HG03097 (cell line): ENCODE results near the gene XPR1.
A peak's percentile ranks its signal among the peaks of the same experiment; 100 is the strongest.
"Not testable (repeated sequence)": the region's sequence is repeated elsewhere in the genome, so short reads cannot be mapped to it uniquely, and the experiment has no call there.

ENCODE experiments used
- ATAC-seq: cut with Tn5 transposase; IDR thresholded peaks from one replicate; pipeline ENCODE4 v1.9.1; 2021; ENCODE audit not compliant: unreplicated experiment, low FRiP score

The XPR1 gene

GRCh38 chr1:180831507-180831906, 199.7 kb downstream of the XPR1 start:
- not testable (repeated sequence) for ATAC-seq

- ATAC-seq = not testable (repeated sequence)
Measured at GRCh38 chr1:180833180-180833579, 201.4 kb downstream of the XPR1 start.

- ATAC-seq = no peak
Measured at GRCh38 chr1:180836449-180836848, 204.6 kb downstream of the XPR1 start.

GRCh38 chr1:180837020-180837419, 205.2 kb downstream of the XPR1 start:
- ATAC-seq = no peak

- ATAC-seq = no peak
Measured at GRCh38 chr1:180838535-180838934, 206.7 kb downstream of the XPR1 start.

GRCh38 chr1:180839547-180839946, 207.7 kb downstream of the XPR1 start:
- ATAC-seq = no peak

GRCh38 chr1:180841415-180841814, 209.6 kb downstream of the XPR1 start:
- no peak for ATAC-seq

GRCh38 chr1:180842052-180842451, 210.2 kb downstream of the XPR1 start:
- no peak for ATAC-seq

- ATAC-seq = no peak
Measured at GRCh38 chr1:180842491-180843275, 210.9 kb downstream of the XPR1 start.

- no peak for ATAC-seq
Measured at GRCh38 chr1:180845352-180845751, 213.5 kb downstream of the XPR1 start.

GRCh38 chr1:180848191-180848590, 216.4 kb downstream of the XPR1 start:
- no peak for ATAC-seq

- ATAC-seq = peak; percentile 36
Measured at GRCh38 chr1:180849031-180849775, 217.4 kb downstream of the XPR1 start.

- no peak for ATAC-seq
Measured at GRCh38 chr1:180851995-180852887, 220.4 kb downstream of the XPR1 start.

- ATAC-seq = no peak
Measured at GRCh38 chr1:180854001-180854400, 222.2 kb downstream of the XPR1 start.

- no peak for ATAC-seq
Measured at GRCh38 chr1:180854456-180854855, 222.6 kb downstream of the XPR1 start.

- not testable (repeated sequence) for ATAC-seq
Measured at GRCh38 chr1:180857947-180858725, 226.3 kb downstream of the XPR1 start.

GRCh38 chr1:180859306-180859705, 227.5 kb downstream of the XPR1 start:
- no peak for ATAC-seq

- ATAC-seq = no peak
Measured at GRCh38 chr1:180860535-180860934, 228.7 kb downstream of the XPR1 start.

- no peak for ATAC-seq
Measured at GRCh38 chr1:180862305-180862704, 230.5 kb downstream of the XPR1 start.

- no peak for ATAC-seq
Measured at GRCh38 chr1:180863158-180863775, 231.4 kb downstream of the XPR1 start.
